ENCODE measurements around the gene RSF1. TPM values are rescaled to one million over a fixed set of nuclear protein-coding genes. Genes with fewer than 3 reads are reported as not detected.

Gene RSF1
- total RNA-seq, 4 donors from 2014 or later = 42.2 to 60.7 (median 46.6) TPM

DNA sequence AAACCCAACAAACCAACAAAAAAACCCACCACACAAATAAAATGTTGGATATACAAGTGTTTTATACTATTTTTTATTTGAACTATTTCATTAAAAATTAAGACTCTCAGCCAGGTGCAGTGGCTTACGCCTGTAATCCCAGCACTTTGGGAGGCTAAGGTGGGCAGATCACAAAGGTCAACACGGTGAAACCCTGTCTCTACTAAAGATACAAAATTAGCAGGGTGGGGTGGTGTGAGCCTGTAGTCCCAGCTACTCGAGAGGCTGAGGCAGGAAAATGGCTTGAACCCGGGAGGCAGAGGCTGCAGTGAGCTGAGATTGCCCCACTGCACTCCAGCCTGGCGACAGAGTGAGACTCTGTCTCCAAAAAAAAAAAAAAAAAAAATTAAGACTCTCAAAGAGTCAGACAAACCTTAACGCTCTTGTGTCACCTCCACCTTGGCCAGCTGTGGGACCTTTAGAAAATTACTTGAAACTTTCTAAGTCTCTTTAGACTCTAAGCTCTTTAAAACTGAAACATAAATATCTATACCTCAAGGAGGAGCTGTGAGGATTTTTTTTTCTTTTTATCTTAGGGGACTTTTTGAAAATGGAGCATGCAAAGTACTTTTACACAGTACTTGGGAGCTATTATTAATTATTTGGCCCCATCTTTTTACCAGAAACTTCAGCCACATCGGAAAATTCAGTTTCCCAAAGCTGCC is 114.5 kb downstream of the RSF1 start:
- TF ChIP-seq, protein P1, sequence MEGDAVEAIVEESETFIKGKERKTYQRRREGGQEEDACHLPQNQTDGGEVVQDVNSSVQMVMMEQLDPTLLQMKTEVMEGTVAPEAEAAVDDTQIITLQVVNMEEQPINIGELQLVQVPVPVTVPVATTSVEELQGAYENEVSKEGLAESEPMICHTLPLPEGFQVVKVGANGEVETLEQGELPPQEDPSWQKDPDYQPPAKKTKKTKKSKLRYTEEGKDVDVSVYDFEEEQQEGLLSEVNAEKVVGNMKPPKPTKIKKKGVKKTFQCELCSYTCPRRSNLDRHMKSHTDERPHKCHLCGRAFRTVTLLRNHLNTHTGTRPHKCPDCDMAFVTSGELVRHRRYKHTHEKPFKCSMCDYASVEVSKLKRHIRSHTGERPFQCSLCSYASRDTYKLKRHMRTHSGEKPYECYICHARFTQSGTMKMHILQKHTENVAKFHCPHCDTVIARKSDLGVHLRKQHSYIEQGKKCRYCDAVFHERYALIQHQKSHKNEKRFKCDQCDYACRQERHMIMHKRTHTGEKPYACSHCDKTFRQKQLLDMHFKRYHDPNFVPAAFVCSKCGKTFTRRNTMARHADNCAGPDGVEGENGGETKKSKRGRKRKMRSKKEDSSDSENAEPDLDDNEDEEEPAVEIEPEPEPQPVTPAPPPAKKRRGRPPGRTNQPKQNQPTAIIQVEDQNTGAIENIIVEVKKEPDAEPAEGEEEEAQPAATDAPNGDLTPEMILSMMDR (IDR thresholded peaks at IDR 0.05) = no peak
- ATAC-seq (ENCODE audit: low FRiP score) (no peak), DNase-seq (ENCODE audit: low spot score) (no peak)

DNA sequence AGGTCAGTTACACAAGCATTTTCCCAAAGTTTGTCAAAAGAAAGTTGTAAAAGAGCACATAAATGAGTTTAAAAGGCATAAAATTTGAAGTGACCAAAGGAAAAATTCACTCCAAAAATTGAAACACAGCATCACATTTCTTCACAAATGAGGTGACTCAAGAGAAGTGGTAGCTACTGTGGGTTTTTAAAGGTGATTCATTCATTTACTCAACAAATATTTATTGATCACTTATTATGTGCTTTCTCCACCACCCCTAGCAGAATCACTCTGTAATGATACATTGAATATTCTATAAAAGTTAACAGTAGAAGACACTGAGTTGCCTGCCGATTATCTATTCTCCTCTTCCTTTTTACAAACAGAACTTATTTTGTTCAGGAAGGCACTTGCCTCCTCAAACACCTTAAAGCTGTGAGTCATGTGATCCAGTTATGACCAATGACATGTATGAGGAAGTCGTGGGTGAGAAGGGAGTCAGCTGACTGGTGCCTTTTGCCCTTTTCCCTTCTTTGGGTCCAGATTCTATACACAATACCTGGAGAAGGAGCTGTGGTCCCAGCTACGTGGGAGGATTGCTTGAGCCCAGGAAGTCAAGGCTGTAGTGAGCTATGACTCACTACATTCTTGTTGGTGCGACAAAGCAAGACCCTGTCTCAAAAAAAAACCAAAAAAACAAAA is 115.2 kb downstream of the RSF1 start:
- TF ChIP-seq, protein P1 (IDR thresholded peaks at IDR 0.05) = no peak
- ATAC-seq (ENCODE audit: low FRiP score) (no peak), DNase-seq (ENCODE audit: low spot score) (no peak)

DNA sequence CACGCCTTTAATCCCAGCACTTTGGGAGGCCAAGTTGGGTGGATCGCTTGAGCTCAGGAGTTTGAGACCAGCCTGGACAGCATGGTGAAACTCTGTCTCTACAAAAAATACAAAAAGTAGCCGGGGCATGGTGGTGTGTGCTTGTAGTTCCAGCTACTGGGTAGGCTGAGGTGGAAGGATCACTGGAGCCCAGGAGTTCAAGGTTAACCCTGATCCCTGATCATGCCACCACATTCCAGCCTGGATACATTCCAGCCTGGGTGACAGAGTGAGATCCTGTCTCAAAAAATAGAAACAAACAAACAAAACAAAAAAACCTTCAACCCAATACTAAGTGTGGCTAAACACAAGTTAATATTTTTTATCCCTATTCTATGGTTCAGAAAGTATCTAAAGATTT is 116.5 kb downstream of the RSF1 start:
- TF ChIP-seq, protein P1 (IDR thresholded peaks at IDR 0.05) = no peak
- DNase-seq (ENCODE audit: low spot score) (no peak), ATAC-seq (ENCODE audit: low FRiP score) (no peak)

DNA sequence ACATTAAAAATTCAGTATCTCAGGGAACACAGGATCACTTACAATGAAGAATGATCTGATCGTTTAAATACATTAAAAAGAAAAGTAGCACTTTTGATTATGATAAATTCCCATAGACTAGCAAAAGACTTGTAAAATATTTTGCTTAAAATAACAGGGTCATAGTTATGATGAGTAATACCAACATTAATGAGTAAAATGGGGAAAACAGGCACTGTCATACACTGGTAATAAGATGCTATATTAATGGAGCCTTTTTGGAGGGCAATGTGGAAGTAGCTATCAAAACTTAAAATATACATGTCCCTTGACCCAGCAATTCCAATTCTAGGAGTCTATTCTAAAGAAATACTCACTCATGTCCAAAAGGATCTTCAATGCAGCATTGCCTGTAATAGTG is 121.1 kb downstream of the RSF1 start:
- TF ChIP-seq, protein P1 (IDR thresholded peaks at IDR 0.05) = no peak
- DNase-seq (ENCODE audit: low spot score) = no peak

GRCh38 chr11:77698896-77699295 is 121.6 kb downstream of the RSF1 start:
- DNase-seq (ENCODE audit: low spot score) (no peak), ATAC-seq (ENCODE audit: low FRiP score) (no peak)
- TF ChIP-seq, protein P1 (IDR thresholded peaks at IDR 0.05) = no peak

More for the DNA sequence above, 121.1 kb downstream of the RSF1 start:
- no peak for ATAC-seq (ENCODE audit: low FRiP score)

DNA sequence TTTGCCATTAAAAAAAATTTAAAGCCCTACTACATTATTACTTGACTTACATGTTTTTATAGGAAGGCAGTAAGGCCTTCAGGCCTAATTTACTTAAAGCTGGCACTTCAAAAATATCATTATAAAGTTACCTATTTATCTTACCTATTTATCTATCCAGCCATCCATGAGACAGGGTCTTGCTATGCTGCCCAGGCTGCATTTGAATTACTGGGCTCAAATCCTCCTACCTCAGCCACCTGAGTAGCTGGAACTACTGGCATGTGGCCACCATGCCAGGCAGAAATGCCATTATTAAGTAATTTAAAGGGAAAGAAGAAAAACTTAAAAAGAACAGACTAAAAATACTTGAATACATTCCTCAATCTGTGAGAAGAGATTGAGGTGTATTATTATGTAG is 122.7 kb downstream of the RSF1 start:
- ATAC-seq (ENCODE audit: low FRiP score) (no peak), DNase-seq (ENCODE audit: low spot score) (no peak)
- TF ChIP-seq, protein P1 (IDR thresholded peaks at IDR 0.05) = no peak

GRCh38 chr11:77695417-77695816 is 125.1 kb downstream of the RSF1 start:
- no peak for ATAC-seq (ENCODE audit: low FRiP score)
- DNase-seq (ENCODE audit: low spot score) = no peak
- TF ChIP-seq, protein P1 (IDR thresholded peaks at IDR 0.05) = no peak
